Activated CD8-positive, alpha-beta T cell treated with anti-CD3 and anti-CD28 coated beads for 36 hours (primary cell): ENCODE data around the gene SESTD1. TPM values are rescaled to one million over a fixed set of nuclear protein-coding genes. Genes with fewer than 3 reads are reported as not detected.

Experiments used
- ATAC-seq: fragments of 200-7000 bp; cut with Tn5 transposase; one replicate; pipeline ENCODE4 v1.10.0; 2021; ENCODE audit warnings: mild to moderate bottlenecking, moderate library complexity
- CTCF ChIA-PET: fragments of 350-600 bp; sonication (Branson Sonifier 250); formaldehyde crosslinking; loops from one replicate; lab custom pipeline; 2021; ENCODE audit warnings: antibody characterized with exemption; lab: Charles Lee
- POLR2A ChIA-PET: fragments of 350-600 bp; sonication (Branson Sonifier 250); formaldehyde crosslinking; loops from one replicate; lab custom pipeline; 2021; ENCODE audit warnings: antibody characterized with exemption; lab: Charles Lee
- DNase-seq: peaks from one replicate; pipeline ENCODE4 v3.0.0-alpha.2; 2020
- H3K27ac Mint-ChIP-seq: one replicate; pipeline ENCODE4 v1.8.0; 2021; ENCODE audit warnings: mild to moderate bottlenecking, mixed read lengths
- H3K27me3 Mint-ChIP-seq: one replicate; pipeline ENCODE4 v1.8.0; 2021; ENCODE audit warnings: mixed read lengths
- H3K36me3 Mint-ChIP-seq: one replicate; pipeline ENCODE4 v1.8.0; 2021; ENCODE audit warnings: low read depth, mixed read lengths
- H3K4me1 Mint-ChIP-seq: one replicate; pipeline ENCODE4 v1.8.0; 2021; ENCODE audit warnings: low read depth, mixed read lengths
- H3K4me3 Mint-ChIP-seq: one replicate; pipeline ENCODE4 v1.8.0; 2021; ENCODE audit warnings: mild to moderate bottlenecking, moderate library complexity, mixed read lengths
- H3K9me3 Mint-ChIP-seq: one replicate; pipeline ENCODE4 v1.8.0; 2021; ENCODE audit warnings: mixed read lengths
- intact Hi-C: fragments of 100-400 bp; cut with micrococcal nuclease; formaldehyde crosslinking; loops from one replicate; pipeline ENCODE4 v1.10.0; 2022
- total RNA-seq, 2 experiments: library from RNA; stranded (reverse); gene quantifications; one replicate each; pipeline ENCODE4 v1.2.3, GENCODE V29; 2021
- TF ChIP-seq, protein P1 (sequence below): fragments of 200-600 bp; IDR thresholded peaks from one replicate; pipeline ENCODE4 v1.8.0; 2022; ENCODE audit warnings: antibody characterized with exemption, mild to moderate bottlenecking

Gene SESTD1
- total RNA-seq, 2 experiments from 2014 or later, result 2.6 to 5.6 TPM

- ATAC-seq (no peak), DNase-seq (no peak)
- no peaks in the 10 kb centered on the region for H3K27me3 Mint-ChIP-seq
- H3K9me3 Mint-ChIP-seq, result no peaks in the 10 kb centered on the region
- H3K4me3 Mint-ChIP-seq, result no peak overlapping the region
- TF ChIP-seq, protein P1, sequence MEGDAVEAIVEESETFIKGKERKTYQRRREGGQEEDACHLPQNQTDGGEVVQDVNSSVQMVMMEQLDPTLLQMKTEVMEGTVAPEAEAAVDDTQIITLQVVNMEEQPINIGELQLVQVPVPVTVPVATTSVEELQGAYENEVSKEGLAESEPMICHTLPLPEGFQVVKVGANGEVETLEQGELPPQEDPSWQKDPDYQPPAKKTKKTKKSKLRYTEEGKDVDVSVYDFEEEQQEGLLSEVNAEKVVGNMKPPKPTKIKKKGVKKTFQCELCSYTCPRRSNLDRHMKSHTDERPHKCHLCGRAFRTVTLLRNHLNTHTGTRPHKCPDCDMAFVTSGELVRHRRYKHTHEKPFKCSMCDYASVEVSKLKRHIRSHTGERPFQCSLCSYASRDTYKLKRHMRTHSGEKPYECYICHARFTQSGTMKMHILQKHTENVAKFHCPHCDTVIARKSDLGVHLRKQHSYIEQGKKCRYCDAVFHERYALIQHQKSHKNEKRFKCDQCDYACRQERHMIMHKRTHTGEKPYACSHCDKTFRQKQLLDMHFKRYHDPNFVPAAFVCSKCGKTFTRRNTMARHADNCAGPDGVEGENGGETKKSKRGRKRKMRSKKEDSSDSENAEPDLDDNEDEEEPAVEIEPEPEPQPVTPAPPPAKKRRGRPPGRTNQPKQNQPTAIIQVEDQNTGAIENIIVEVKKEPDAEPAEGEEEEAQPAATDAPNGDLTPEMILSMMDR, result no peak
- no peaks in the 10 kb centered on the region for H3K36me3 Mint-ChIP-seq
- H3K27ac Mint-ChIP-seq, result no peak overlapping the region
- no peaks in the 10 kb centered on the region for H3K4me1 Mint-ChIP-seq
- CTCF ChIA-PET, result no interaction called here
- POLR2A ChIA-PET, result no interaction called here
- intact Hi-C loops, result no loop called here
These were observed 33.3 kb upstream of the SESTD1 start for GRCh38 chr2:179297927-179298326.

DNA sequence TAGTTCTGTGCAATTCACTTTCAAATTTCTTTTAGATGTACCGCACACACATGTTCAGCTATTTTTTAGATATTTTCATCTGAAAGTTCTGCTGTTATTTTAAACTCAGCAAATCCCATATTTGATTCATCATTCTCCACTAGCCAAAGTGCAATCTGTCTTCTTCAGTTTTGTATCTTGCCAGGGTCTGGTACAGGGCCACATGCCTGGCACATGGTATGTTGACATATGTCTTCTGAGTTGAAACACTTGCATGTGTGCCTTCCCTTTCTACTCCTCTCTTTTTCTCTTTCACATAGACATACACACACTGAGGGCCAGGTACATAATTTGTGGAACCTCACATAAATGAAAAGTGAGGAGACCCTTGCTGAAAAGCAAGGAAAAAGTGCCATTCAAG is 25.7 kb upstream of the SESTD1 start:
- ChIA-PET CTCF (interaction anchor here (1.8 kb wide), 1 partner anchor 72 kb away, joined by 4 read pairs; no protein-coding TSS in a partner anchor), POLR2A (no interaction called here)
- intact Hi-C loops, result no loop called here
- Mint-ChIP-seq H3K27me3 (no peaks in the 10 kb centered on the region), H3K4me3 (no peak overlapping the region), H3K4me1 (no peaks in the 10 kb centered on the region), H3K9me3 (no peaks in the 10 kb centered on the region), H3K27ac (no peak overlapping the region), H3K36me3 (no peaks in the 10 kb centered on the region)
- DNase-seq (no peak), ATAC-seq (no peak)
- TF ChIP-seq, protein P1, result no peak

GRCh38 chr2:179285060-179285459 is 20.4 kb upstream of the SESTD1 start:
- Mint-ChIP-seq H3K9me3 (no peaks in the 10 kb centered on the region), H3K4me3 (no peak overlapping the region), H3K27ac (no peak overlapping the region), H3K4me1 (no peaks in the 10 kb centered on the region), H3K36me3 (no peaks in the 10 kb centered on the region), H3K27me3 (no peaks in the 10 kb centered on the region)
- ATAC-seq, result no peak
- CTCF ChIA-PET, result no interaction called here
- TF ChIP-seq, protein P1, result no peak
- intact Hi-C loops, result no loop called here
- DNase-seq, result no peak
- POLR2A ChIA-PET, result no interaction called here

DNA sequence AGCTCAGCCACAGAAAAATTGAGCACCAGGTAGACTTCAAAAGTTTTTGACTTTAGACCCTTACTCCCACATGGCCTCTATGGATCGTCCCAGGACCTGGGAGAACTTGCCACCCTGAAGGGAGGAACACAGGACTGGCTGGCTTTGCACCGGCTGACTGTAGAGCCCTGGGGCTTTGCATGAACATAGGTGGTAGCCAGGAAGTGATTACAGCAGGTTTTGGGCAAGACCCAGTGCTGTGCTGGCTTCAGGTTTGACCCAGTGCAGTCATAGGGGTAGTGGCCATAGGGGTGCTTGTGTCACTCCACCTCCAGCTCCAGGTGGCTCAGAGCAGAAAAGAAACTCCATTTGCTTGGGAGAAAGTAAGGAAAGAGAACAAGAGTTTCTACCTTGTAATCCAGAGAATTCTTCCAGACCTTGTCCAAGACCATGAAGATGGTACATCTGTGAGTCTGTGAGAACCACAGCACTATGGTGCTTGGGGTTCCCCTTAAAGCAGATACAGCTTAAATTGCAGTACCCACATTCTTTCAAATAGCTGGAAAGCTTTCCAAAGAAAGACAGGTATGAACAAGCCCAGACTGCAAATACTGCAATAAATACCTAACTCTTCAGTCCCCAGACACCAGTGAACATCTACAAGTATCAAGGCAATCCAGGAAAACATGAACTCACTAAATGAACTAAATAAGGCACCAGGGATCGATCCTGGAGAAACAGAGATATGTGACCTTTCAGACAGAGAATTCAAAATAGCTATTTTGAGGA is 13.0 kb upstream of the SESTD1 start:
- CTCF ChIA-PET, result no interaction called here
- H3K4me1 Mint-ChIP-seq, result no peaks in the 10 kb centered on the region
- no peak for ATAC-seq

More for the DNA sequence above, 13.0 kb upstream of the SESTD1 start:
- Mint-ChIP-seq H3K27me3 (no peaks in the 10 kb centered on the region), H3K9me3 (no peaks in the 10 kb centered on the region), H3K36me3 (no peaks in the 10 kb centered on the region), H3K4me3 (no peak overlapping the region), H3K27ac (no peak overlapping the region)
- POLR2A ChIA-PET, result no interaction called here
- intact Hi-C loops, result no loop called here
- TF ChIP-seq, protein P1, result no peak
- DNase-seq, result no peak
